HCT116 (cell line): ENCODE measurements around the gene DENND6A.

Experiments
- CTCF ChIP-seq, 3 experiments: fragments of 200-600 bp in 1 of 3; sonication (generic) in 1 of 3; IDR thresholded peaks in 2 of 3; conservative IDR thresholded peaks in 1 of 3; 2 replicates each; pipeline ENCODE4 v1.5.1; 2012 to 2017; ENCODE audit warnings: low read depth in 2 of 3, low read length in 2 of 3, antibody characterized with exemption in 1 of 3, borderline replicate concordance in 1 of 3, control low read depth in 1 of 3, mild to moderate bottlenecking in 1 of 3, mixed read lengths in 1 of 3, mixed run types in 1 of 3, moderate library complexity in 1 of 3; ENCODE audit not compliant: insufficient read depth in 1 of 3
- POLR2A ChIP-seq: IDR thresholded peaks from 2 replicates; pipeline ENCODE4 v1.7.0; 2011; ENCODE audit warnings: borderline replicate concordance; ENCODE audit not compliant: insufficient read depth, insufficient read length; ENCODE audit errors: extremely low read depth
- POLR2AphosphoS5 ChIP-seq: IDR thresholded peaks from 2 replicates; pipeline ENCODE4 v1.6.1; 2011; ENCODE audit warnings: mild to moderate bottlenecking, low read depth, low read length, moderate library complexity
- SIN3A ChIP-seq: IDR thresholded peaks from 2 replicates; pipeline ENCODE4 v1.6.1; 2012; ENCODE audit warnings: low read depth
- TF ChIP-seq, protein P1 (sequence below): IDR thresholded peaks from 2 replicates; pipeline ENCODE4 v1.6.1; 2012

DNA sequence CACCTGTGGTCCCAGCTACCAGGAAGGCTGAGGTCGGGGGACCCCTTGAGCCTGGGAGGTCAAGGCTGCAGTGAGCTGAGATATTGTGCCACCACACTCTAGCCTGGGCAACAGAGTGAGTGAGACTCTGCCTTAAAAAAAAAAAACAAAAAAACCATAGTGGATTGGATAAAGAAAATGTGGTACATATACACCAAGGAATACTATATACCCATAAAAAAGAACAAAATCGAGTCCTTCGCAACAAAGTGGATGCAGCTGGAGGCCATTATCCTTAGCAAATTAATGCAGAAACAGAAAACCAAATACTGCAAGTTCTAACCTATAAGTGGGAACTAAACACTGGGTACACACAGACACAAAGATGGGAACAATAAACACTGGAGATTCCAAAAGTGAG, 75.1 kb downstream of the DENND6A start:
- TF ChIP-seq POLR2A (no peak), CTCF (IDR thresholded peaks at IDR 0.05 in 2 of 3, conservative IDR thresholded peaks at IDR 0.05 in 1 of 3; ENCODE audit: borderline replicate concordance in 1 of 3, insufficient read depth in 1 of 3, low read depth in 2 of 3, low read length in 2 of 3) (no peak), POLR2AphosphoS5 (no peak), SIN3A (no peak)
- TF ChIP-seq, protein P1, sequence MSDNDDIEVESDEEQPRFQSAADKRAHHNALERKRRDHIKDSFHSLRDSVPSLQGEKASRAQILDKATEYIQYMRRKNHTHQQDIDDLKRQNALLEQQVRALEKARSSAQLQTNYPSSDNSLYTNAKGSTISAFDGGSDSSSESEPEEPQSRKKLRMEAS: no peak
